Suppressor macrophage treated with lipopolysaccharide for 4 hours (primary cell): ENCODE data around the gene UBAP2L.

Experiments
- DNase-seq: peaks from one replicate; pipeline ENCODE4 v3.0.0-alpha.2; 2020

UBAP2L gene

GRCh38 chr1:154316704-154317103 is 95.9 kb downstream of the UBAP2L start:
- DNase-seq = no peak

- DNase-seq = no peak
These were observed 97.6 kb downstream of the UBAP2L start for GRCh38 chr1:154318386-154318785.
